ENCODE measurements around the gene PRAC2. TPM values are rescaled to one million over a fixed set of nuclear protein-coding genes. Genes with fewer than 3 reads are reported as not detected.

PRAC2 gene
- polyA plus RNA-seq, 3 donors: not detected

GRCh38 chr17:48732688-48733629 lies 10.0 kb downstream of the PRAC2 start:
- no peak for DNase-seq (ENCODE audit: low read depth in 3 of 3, low spot score in 2 of 3)

DNA sequence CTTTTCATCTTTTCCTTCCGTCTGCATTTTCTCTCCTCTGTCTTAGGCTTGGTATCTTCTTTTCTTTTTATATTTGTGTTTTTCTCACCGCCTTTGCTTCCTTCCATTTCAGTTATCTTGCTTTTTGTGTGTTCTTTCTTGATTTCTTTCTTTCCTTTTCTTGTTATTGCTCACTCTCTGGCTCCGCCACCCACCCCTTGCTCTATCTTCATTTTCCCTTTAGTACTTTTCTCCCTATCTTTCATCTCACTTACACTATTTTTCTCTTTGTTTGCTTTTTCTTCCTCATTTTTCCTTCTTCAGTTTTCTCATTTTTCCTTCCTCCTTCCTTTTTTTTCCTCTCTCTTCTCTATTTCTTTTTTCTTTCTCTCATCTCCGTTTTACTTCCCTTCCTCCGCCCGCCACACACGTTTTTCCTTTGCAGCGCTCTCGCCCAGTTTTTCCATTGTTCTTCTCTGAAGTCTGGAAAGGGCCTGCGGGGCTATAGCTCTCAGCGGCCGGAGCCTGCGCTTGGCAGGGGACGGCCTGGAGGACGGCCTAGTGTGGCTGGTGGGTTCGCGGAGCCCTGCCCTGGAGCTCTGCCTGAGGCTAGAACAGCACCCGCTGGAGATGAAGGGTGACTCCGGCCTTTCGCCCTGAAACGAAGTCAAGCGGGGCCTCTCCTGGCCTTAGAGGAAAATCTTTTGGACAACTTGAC lies 10.8 kb downstream of the PRAC2 start:
- DNase-seq (ENCODE audit: low read depth in 3 of 3, low spot score in 2 of 3): no peak

DNA sequence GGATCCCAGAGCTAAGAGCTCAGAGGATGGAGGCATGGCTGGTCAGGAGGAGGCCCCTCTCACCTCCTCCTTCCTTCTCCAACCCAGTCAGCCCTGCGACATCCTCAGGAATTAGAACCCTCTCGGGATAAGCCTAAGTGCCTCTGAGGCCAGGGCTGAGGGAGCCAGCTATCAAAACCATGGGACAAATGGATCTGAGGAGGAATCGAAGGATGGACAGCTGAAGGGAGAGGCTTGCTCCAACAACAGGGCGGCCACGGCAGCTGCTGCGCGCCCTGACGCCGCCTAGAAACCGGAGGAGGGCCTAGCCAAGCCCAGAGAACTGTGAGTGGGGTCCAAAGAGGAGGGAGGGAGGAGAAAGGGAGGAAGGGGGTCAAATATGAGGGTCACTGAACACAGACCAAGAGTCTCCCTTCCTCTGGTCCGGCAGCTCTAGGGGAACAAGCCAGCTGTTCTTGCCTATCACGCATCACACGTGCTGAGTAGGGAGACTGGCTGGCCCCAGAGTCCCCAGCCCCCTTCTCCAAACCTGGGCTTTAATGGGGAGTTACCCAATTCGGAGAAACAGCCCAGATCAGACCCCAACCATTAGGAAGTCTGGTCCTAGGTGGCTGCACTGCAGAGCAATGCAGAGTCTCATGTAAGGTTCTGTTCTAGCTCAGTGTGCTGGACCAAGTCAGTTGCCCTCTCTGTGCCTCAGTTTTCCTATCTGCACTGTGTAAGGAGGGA lies 11.5 kb downstream of the PRAC2 start:
- no peak for DNase-seq (ENCODE audit: low read depth in 3 of 3, low spot score in 2 of 3)

DNA sequence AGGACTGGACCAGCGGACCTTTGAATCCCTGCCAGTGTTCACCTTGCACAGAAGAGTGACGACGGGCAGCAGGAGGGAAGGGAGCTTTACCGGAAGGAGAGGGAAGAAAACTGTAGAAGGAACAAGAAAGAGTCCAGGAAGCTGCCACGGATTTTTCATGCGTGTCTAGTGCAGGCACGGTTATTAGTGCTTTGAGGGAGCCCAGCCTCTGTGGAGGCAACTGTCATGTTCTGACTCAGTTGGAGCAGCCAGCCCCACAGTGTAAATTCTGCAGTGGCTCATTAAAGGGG lies 12.0 kb downstream of the PRAC2 start:
- no peak for DNase-seq (ENCODE audit: low read depth in 3 of 3, low spot score in 2 of 3)

- no peak for DNase-seq (ENCODE audit: low read depth in 3 of 3, low spot score in 2 of 3)
These were observed 14.5 kb downstream of the PRAC2 start for GRCh38 chr17:48737330-48738043.

DNA sequence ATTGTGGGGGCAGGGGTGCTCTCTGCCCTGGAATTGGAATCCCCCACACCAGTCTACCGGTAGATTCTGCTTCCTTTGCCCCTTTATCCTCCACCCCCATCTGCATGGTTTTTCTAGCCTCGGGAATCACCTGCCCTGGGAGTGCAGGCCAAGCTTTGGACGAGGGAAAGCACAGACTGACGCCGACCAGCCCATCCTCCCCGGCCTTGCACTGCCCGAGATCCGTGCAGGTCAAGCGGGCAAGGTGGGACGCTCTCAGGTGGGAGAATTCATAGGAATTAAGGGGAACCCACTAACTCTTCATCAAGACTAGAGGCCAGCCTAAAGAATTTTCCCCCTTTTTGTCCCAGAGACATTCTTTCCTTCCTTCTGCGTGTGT lies 15.4 kb downstream of the PRAC2 start:
- DNase-seq (ENCODE audit: low read depth in 3 of 3, low spot score in 2 of 3): no peak

GRCh38 chr17:48738803-48739526 lies 16.0 kb downstream of the PRAC2 start:
- DNase-seq (ENCODE audit: low read depth in 3 of 3, low spot score in 2 of 3): no peak

DNA sequence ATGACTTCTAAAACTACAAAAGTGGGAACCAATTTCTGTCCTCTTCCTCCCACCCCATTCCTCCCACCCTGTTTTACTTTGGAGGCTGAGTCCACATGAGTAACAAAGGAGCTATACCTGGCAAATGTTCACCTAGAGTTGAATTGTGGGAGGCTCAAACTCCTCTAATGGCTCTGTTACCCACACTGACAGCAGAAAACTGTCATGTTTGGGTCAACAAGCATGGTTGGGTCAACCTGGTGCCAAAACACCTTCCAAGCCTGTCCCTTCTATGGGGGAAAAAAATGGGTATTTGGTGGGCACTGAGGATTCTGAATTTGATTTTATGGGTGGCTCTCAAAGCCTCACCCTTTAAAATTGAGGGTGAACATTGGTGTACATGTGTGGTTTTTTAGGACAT lies 17.6 kb downstream of the PRAC2 start:
- DNase-seq (ENCODE audit: low read depth in 3 of 3, low spot score in 2 of 3): no peak

DNA sequence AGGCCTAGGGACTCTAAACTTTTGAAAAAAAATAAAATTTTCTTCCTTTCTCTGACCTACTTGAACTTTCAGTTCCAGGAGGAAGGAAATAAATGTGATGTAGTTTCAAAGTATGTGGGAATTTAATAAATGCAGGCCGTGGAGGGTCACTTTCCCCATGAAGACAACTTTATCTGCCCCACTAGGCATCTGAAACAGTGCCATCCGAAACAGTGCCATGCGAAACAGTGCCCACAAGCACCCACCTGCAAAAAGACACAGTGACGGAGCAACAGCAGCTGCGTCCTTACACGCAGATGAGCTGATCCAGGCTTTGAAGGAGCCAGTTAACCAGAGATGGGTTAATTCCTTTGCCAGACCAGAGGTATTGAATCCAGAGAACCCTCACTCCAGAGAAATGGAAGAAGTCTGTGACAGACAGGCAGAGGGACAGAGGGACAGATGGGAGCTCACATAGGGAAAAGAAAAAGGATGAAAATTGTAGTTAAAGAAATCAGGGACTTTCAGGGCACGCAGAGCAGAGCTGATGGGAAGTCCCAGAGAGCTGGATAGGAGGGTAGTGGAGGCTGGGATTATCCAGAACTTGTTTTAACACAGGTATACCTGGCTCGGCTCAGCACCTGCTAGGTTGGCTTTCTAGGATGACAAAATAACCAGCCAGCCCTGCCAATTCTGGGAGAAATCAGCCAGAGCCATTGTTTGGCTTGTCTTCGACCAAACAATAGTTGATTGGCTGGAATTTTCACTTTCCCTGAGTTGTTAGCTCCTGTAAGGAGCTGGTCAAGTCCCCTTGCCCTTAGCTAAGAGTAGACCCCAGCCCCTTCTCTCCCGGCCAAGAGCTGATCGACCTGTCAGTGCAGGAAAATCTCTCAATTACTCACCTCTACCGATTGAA lies 22.6 kb downstream of the PRAC2 start:
- no peak for DNase-seq (ENCODE audit: low read depth in 3 of 3, low spot score in 2 of 3)

DNA sequence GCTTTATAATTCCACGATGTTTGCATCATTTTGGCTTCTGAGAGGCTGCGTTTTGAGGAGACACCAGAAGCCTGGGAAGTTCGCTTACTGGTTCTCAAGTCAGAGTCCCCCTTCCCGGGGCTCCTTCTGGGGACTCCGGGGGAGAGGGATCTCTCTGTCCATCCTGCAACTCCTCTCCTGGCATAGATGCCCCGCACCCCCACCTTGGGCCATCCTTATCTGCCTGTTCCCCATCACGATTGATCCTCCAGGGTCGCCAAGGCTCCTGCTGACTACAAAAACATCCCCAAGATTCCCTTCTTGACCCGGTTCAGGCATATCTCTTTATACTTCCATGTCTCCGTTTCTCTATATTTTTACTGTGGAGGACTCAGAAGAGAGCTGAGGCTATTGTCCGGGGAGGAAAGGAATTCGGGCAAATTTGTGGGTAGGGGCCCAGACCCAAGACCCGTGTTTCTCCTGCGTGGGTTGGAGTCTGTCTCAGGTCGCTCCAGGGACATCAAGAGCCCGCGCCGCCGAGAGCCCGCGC lies 24.0 kb downstream of the PRAC2 start:
- DNase-seq (ENCODE audit: low read depth in 3 of 3, low spot score in 2 of 3): no peak

DNA sequence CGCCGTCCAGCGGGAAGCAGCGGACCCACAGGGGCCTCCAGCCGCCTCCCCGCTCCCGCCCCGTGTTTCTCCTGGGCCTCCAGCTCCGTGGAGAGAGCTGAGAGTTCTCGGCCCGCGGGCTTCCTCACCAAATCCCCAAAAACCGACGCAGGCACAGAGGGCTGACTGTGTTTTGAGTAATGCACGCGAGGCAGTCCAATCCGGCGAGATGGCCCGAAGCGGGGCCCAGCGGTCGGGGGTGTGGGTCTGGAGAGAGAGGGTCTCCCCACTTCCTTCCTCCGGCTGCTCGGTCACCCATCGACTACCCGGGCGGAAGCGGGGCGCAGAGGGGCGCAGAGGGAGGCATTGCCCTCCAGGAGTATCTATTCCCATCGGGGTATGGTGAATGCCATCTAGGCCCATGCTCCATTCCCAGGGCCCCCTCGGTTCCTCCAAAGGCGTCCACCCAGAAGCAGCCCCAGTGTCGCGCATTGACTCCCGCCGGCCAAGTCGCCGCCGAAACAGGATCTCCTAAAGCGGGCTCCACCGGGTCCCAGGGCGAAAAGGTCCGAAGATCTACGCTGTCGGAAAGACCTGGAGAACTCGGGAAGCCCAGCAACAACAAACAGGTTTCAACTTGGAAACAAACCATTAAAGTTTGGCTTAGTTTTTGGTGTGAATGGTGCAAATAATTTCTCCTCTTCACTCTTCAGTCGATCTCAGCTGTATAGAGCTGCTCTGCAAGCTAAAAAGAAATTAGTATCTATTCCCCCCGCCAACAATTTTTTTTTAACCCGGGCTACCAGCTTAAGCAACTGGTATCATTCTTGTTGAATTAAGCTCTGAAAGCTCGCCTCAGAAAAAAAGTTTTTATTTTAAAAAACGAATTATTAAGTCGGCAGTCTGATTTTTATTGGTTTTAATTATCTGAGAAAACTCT lies 24.7 kb downstream of the PRAC2 start:
- no peak for DNase-seq (ENCODE audit: low read depth in 3 of 3, low spot score in 2 of 3)

DNA sequence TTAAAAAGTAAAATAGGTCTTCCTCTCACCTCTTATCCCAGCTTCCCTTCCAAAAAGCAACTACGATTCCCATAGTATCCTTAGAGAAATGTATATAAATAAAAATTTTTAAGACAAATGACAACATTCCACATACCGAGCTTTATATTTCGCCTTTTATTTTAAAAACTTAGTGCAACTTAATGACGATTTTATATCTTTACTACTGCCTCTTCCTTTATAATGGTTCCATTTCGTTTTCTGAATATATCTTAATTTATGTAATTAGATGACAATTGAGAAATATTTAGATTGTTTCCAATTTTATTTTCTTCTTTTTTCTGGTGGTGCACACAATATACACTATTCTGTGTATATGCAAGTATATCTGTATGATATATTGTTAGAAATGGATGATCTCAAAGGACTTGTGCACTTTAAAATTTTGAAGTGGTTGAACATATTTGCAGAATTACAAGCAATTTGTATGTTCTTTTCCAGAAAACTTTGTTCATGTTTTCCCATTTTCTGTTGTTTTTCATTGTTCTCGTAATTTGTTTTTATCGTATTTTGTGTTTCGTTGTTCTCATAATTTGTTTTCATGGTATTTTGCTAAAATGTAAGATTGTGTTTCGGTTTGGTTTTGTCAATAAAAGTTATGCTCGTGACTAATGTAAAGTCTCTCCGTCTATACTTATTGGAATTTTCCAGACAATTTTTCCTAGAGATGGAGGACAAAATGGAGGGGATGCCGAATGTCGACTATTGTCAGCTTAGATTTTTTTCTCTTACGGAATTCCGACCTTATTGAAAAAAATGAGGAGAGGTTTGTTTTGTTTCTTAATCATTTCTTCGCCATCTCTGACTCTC lies 26.0 kb downstream of the PRAC2 start:
- no peak for DNase-seq (ENCODE audit: low read depth in 3 of 3, low spot score in 2 of 3)

DNA sequence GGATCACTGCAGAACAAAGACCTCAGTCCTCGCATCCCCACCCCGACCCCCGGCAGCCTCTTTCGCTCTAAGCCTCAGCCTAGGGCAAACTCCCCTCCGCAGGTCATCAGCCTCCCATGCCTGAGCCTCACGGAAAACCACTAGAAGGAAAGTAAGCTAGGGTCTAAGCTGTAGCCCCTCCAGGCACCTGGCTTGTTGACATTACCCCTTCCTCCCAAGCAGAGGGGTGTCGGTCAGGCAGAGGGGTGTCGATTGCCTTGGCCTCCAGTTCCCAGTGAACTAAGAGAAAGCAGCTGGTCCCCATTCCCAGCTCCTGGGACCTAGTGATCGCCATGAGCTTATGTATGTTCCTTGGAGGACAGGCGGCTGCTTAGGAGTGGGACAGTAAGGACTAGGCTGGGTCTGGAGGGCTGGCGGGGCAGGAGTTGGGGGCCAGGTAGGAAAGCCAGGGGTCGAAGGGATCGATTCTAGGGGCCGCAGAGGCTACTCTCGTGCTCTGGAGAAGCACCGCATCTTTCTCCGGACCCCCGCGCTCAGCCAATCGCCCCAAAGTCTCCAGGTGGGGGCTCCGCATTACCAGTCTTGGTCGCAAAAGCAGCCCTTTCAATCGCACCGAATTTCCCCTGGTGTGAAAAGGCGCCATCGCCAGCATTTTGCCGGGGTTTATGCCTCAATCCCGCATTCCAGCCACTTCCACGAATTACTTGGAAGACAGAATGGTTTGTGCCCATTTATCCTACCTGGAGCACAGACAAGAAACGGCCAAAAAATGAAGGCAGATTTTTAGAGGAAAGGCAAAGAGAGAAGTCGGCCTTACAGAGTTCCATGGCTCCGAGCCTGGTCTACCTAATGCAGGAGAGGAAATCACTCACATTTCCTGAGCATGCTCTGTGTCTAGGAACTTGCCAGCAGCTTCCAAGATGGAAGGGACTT lies 26.9 kb downstream of the PRAC2 start:
- DNase-seq (ENCODE audit: low read depth in 3 of 3, low spot score in 2 of 3): no peak

GRCh38 chr17:48751172-48751571 lies 28.2 kb downstream of the PRAC2 start:
- DNase-seq (ENCODE audit: low read depth in 3 of 3, low spot score in 2 of 3): no peak

DNA sequence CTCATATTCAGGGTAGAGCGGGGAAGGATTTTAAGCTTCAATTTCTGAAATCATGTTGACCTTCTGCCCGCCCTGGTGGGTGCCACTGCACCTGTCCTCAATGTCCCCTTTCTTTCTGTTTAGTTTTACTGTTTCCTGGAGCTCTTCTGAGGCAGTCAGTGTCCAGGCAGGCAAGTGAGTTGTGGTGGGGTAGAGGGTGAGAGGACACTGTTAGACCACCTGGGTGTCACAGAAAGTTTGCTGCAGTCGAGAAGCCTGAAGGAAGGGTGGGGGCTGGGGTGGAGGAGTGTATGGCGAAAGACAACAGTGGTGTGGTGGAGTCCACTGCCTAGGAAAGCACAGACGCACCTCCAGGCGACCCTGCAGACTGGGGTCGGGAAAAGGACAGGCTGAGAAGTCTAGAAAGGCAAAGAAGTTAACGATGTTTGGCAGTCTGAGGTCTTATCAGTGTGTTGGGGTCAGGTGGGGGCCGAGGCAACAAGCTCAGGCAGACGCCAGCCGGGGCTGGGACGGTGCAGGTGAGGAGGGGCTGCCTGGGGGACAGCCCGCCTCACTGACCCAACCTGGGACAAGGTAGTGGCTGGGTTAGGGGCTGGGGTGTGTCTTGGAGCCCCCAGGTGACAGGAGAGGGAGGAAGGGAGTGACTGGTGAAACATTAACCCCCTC lies 28.9 kb downstream of the PRAC2 start:
- DNase-seq (ENCODE audit: low read depth in 3 of 3, low spot score in 2 of 3): no peak
